ENCODE measurements around the gene FEZ2.
"Not testable (repeated sequence)": the region's sequence is repeated elsewhere in the genome, so short reads cannot be mapped to it uniquely, and the experiment has no call there.

FEZ2 gene, protein sequence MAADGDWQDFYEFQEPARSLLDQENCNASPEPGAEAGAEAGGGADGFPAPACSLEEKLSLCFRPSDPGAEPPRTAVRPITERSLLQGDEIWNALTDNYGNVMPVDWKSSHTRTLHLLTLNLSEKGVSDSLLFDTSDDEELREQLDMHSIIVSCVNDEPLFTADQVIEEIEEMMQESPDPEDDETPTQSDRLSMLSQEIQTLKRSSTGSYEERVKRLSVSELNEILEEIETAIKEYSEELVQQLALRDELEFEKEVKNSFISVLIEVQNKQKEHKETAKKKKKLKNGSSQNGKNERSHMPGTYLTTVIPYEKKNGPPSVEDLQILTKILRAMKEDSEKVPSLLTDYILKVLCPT

DNA sequence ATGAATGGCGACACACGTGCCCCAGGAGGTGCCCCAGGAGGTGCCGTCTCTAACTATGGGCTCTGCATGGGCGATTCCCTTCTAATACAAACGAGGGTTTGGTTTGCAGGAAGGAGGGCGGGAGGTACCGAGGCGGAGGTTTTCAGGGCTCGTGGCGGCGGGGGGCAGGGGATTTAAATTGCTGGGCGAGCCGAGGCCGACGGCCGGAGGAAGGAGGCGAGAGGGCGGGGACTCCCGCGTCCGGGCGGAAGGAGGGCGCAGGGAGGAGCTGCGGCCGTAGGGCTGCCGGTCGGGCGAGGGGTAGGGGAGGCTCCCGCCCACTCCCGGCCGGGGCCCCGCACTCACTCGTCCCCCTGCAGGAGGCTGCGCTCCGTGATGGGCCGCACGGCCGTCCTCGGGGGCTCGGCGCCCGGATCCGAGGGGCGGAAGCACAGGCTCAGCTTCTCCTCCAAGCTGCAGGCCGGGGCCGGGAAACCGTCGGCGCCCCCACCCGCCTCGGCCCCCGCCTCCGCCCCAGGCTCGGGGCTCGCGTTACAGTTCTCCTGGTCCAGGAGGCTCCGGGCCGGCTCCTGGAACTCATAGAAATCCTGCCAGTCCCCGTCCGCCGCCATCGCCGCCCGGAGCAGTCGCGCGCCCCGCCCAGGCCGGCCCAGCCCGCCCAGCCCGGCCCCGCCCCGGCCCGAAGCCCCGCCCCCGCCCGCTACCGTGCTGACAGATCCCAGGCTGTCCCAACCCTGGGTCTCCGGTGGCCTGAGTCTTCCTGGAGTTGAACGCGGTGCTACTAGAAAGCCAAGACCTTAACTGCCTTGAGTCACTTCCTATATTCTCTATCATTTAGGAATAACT is at the start of gene FEZ2:
Gene FEZ2 (minus strand): TSS at position 637 of the 846 bp plus-strand sequence. CDS start 26 bp downstream, at position 611.
- in situ Hi-C loops (cut with MboI; ENCODE audit: low pct_unique_long_range_greater_than_20kb, low sequenced_read_pairs): no loop called here
- DNase-seq: peak; percentile 87

DNA sequence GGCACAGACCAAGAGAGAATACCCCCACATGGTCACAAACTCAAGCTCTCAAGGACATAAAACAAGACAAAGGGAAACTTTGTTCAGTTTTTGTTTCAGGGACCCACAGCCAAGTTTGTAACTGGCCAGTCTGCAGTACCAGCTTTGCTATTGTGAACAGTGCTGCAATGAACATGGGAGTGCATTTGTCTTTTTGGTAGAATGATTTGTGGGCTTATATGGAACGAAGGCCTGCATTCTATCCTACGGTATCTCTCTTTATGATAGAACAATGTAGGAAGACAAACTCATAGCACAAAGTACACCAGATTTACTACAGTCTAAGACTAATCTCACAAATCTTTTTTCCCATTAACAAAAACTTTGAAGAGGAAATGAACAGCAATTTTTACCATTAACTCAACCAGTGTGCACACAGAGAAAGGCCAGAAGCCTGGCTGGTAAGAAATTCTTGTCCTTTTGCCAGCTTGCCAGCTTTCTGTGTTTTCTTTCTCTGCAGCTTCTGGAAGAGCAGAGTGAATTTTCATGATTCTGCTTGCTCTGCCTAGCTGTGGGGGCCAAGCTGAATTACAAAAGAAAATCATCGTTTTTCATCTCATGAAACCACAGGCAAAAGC is 37.1 kb upstream of the FEZ2 start:
- DNase-seq: no peak
- in situ Hi-C loops (cut with MboI; ENCODE audit: low pct_unique_long_range_greater_than_20kb, low sequenced_read_pairs): no loop called here

DNA sequence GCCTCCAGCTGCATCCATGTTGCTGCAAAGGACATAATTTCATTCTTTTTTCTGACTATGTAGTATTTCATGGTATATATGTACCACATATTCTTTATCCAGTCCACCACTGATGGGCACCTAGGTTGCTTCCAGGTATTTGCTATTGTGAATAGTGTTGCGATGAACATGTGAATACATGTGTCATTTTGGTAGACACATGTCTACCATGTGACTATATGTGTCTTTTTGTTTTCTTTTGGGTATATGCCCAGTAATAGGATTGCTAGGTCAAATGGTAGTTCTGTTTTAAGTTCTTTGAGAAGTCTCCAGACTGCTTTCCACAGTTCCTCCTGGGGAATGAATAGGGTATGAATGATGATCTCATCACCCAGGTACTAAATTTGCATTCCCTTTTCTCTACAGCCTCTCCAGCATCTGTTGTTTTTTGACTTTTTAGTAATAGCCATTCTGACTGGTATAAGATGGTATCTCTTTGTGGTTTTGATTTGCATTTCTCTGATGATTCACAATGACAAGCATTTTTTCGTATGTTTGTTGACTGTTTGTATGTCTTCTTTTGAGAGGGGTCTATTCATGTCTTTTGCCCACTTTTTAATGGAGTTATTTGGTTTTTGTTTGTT is 35.6 kb upstream of the FEZ2 start:
- no peak for DNase-seq
- in situ Hi-C loops (cut with MboI; ENCODE audit: low pct_unique_long_range_greater_than_20kb, low sequenced_read_pairs): no loop called here

DNA sequence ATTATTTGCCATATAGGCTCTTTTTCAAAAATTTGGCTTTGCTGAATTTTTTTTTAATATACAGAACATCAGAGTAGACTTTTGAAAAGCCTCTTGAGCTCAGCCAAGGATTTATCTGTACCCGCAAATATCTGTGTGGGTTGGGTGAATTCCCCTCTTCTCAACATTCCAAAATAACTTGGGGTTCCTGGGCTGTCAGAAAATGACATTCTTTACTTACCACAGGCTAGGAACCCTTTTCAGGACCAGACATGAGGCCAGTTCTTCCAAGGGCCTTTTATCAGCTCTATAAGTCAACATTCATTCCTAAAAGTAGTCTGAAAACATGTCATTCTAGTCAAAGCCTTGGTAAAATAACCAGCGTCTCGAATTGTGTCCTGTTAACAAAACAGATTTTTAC is 28.8 kb upstream of the FEZ2 start:
- no peak for DNase-seq
- in situ Hi-C loops (cut with MboI; ENCODE audit: low pct_unique_long_range_greater_than_20kb, low sequenced_read_pairs): no loop called here

DNA sequence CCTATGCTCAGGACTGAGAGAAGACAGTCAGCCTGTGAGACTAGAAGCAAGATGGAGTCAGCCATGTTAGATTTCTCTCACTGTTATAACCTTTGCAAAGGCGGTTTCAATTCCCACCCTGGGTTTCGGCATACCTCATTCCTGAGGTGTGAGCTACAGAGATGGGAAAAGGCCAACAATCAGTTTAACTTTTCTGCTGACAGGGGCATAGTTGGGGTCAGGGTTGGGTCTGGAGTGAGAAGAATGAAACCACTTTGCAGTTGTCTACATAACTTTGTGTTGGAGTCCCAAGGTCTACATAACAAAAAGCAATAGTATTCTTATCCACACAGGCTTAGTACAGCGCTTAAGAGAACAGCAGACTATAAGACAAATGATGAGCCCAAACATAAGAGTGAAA is 28.1 kb upstream of the FEZ2 start:
- in situ Hi-C loops (cut with MboI; ENCODE audit: low pct_unique_long_range_greater_than_20kb, low sequenced_read_pairs): no loop called here
- no peak for DNase-seq

DNA sequence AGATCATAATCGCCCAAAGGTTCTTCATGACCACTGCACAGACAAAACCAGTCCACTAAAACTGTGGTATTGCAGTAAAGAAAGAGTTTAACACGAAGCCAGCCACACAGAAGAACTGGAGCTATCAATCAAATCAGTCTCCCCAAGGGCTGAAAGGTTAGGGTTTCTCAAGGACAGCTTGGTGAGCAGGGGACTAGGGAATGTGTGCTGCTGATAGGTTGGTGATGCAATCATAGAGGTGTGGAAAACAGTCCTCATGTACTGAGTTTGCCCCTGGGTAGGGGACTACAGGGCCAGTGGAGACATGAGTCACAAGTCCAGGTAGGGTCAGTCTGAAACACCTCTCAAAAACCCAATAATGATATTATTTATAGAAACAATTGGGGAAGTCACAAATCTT is 27.3 kb upstream of the FEZ2 start:
- no peak for DNase-seq
- in situ Hi-C loops (cut with MboI; ENCODE audit: low pct_unique_long_range_greater_than_20kb, low sequenced_read_pairs): no loop called here

DNA sequence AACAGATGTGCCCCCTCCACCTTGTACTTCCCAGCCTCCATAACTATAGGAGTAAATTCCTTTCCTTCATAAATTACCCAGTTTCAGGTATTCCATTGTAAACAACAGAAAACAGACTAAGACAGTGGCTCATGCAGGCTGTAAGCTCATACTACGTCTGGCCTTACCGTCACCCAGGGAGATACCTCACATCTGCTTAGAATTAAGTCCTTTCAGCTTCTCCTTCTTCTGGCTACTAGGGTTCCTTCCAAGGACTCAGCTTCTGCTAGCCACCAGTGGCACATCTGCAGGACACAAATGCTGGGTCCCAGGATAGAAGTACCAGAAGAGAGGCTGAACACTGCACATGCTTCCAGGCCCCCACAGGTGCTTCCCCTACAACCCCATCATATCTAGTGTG is 22.4 kb upstream of the FEZ2 start:
- in situ Hi-C loops (cut with MboI; ENCODE audit: low pct_unique_long_range_greater_than_20kb, low sequenced_read_pairs): no loop called here
- no peak for DNase-seq

DNA sequence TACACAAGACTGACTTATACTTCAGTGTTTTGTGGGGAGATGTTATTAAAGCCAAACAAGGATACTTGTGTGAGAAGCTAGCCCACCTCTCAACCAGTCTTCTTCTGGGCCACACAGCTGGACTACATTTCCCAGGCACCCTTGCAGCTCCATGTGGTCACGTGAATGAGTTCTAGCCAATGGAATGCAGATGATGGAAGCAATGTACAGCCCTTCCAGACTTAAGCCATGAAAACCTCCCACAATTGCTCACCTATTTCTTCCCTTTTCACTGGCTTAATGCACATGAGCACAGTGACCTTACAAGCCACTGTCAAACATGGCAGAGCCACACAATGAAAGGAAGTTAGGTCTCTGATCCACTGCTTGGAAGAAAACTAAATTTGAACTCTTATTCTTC is 20.4 kb upstream of the FEZ2 start:
- DNase-seq: peak; percentile 59
- in situ Hi-C loops (cut with MboI; ENCODE audit: low pct_unique_long_range_greater_than_20kb, low sequenced_read_pairs): no loop called here

DNA sequence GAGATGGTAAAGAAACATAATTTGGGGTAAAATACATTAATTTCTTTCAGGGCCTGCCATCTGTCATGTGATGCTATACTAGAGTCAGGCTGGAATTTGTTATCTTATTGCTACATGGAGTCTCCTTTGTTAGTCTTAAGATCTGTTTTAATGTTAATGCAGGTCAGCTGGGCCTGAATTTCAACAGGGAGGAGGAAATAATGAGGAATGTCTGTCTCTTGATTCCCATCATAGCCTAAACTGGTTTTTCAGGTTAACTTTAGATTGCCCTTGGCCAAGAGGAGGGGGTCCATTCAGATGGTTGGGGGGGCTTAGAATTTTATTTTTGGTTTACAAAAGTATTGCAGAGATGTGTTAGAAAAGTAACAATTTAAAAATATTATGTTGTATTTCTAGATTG is 19.0 kb upstream of the FEZ2 start:
- in situ Hi-C loops (cut with MboI; ENCODE audit: low pct_unique_long_range_greater_than_20kb, low sequenced_read_pairs): no loop called here
- no peak for DNase-seq

DNA sequence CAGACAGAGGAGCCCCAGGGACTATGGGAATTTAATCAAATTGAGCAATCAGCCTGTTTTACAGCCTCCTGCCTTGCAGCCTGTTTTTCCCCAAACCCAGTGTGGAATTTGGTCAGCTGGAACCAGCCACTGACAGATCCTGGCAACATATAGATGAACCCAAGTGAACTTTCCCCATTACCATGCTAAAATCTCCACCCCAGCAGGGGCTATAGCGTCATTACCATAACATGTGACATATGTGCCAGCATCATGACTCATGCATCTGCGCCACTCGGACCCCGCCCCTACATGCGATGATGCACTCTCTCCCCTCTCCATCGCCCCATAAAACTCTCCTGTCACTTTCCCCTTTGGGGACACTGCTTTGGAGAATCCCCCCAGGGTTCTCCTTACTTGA is 17.3 kb upstream of the FEZ2 start:
- no peak for DNase-seq
- in situ Hi-C loops (cut with MboI; ENCODE audit: low pct_unique_long_range_greater_than_20kb, low sequenced_read_pairs): no loop called here

DNA sequence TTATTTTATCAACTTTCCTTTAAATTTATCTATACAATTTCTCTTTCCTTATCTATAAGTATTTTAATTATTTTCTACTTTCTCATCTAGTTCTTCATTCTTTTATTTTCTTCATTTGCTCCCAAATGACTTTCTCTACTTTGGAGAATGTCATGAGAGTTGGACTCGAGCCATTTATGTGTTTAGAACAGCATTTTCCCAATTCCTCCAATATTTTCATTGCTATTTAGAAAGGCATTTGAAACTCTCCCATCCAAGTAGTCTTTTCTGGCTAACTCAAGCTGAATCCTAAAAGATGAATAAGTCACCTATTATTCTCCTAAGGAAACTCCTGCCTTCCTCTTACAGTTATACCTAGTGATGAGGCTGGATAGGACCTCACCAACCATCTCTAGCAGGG is 15.8 kb upstream of the FEZ2 start:
- in situ Hi-C loops (cut with MboI; ENCODE audit: low pct_unique_long_range_greater_than_20kb, low sequenced_read_pairs): no loop called here

DNA sequence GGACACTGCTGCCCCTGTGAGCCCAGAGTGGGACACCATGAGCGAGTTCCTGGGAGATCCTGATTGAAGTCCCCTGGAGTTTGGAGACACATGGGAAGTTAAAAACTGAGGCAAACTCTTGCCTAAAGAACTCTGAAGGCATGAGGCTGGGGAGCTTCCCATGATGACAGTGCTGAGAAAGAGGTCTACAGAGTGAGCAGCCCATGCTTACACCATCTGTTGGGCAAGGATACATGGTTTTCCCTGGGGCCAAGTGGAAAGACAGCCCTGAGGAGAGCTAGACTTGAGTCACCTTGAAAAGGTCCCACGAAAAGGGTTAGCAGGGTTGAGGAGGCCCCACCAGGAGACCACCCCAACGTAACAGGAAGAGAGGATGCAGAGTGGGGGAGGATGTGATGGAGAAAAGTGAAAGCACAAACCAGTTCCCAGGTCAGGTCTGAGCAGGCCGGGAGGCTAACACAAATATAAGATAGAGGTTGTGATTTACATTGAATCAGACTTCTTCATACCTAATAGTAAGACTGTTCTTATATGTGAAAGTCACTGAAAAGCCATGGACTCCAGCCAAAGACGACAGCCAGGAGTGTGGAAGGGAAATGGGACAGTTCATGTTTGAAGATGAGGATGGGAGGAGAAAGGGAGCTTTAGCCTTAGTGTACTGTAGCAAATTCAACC is 13.5 kb upstream of the FEZ2 start:
- in situ Hi-C loops (cut with MboI; ENCODE audit: low pct_unique_long_range_greater_than_20kb, low sequenced_read_pairs): no loop called here
- DNase-seq: no peak

More for the DNA sequence above, 15.8 kb upstream of the FEZ2 start:
- DNase-seq: no peak

DNA sequence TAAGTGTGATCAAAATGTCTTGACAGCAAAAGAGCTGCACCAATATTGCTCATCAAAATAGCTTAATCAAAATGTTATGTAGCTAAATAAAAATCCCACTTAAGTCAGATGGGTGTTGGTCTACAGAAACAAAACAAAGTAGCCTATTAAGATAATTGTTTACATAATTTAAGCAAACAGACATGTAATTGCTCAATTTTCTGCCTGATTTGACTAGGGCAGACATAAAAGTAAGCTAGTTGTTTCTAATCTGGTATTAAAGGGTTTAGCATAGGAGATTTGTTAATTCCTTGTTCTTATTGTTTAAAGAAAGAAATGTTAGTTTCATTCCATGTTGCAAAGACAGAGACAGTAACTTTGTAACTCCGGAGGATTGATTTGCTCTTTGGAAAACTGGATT is 11.5 kb upstream of the FEZ2 start:
- DNase-seq: no peak
- in situ Hi-C loops (cut with MboI; ENCODE audit: low pct_unique_long_range_greater_than_20kb, low sequenced_read_pairs): no loop called here

DNA sequence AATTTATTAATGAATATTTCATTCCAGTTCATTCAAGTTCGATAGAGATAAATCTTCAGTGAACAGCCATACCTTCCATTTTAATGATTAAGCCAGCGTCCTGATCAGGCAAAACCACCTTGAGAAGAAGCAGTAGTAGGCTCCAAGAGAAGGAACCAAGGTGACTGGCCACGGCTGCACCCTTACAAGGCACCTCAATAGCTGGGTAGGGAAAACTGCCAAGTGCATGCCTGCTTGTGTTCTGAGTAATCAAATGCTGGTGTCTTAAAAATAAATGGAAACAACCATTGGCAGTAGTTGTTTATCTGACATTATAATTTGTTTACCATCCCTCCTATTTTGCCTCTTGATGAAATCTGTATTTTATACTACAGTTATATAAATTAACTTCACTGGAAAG is 10.0 kb upstream of the FEZ2 start:
- no peak for DNase-seq
- in situ Hi-C loops (cut with MboI; ENCODE audit: low pct_unique_long_range_greater_than_20kb, low sequenced_read_pairs): no loop called here

DNA sequence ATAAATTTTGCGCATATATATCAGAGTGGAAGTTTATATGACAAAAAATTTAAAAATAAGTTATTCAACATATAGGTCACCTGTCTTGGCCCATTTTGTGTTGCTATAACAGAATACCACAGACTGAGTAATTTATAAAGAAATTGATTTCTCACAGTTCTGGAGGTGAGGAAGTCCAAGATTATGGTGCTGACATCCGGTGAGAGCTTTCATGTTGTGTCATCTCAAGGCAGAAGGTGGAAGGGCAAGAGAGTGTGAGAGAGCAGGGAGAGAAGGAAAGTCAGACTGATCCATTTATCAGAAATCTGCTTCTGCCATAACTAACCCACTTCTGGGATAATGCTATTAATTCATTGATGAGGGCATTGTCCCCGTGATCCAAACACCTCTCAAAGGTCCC is 9.0 kb upstream of the FEZ2 start:
- DNase-seq: no peak
- in situ Hi-C loops (cut with MboI; ENCODE audit: low pct_unique_long_range_greater_than_20kb, low sequenced_read_pairs): no loop called here

DNA sequence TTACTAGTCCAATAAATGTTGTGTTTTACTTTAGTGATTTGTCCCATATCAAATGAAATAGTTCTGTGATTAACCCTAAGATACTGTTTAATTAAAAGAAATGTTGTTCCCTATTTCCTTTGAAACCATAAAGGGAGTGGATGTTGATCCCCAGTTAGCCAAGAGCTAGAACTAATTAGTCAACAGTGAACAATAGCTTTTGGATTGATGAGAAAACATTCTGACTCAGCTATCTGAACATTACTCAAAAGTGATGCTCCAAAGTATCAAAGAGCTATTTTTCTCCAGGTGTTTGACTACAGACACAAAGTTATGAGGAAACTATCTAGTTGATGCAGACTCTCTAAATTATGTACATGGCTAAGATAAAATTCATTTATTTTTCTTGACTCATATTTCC is 7.3 kb upstream of the FEZ2 start:
- in situ Hi-C loops (cut with MboI; ENCODE audit: low pct_unique_long_range_greater_than_20kb, low sequenced_read_pairs): no loop called here

DNA sequence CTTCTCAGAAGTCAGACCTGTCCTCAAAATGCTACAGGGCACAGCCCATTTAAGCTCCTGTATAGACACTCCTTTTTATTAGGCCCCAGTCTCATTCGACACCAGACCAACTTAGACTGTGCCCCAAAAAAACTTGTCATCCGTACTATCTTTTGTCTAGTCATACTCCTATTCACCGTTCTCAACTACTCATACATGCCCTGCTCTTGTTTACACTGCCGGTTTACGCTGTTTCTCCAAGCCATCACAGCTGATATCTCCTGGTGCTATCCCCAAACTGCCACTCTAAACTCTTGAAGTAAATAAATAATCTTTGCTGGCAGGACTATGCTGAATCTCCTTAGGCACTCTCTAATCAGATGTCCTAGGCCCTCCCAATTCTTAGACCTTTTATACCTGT is 5.7 kb upstream of the FEZ2 start:
- in situ Hi-C loops (cut with MboI; ENCODE audit: low pct_unique_long_range_greater_than_20kb, low sequenced_read_pairs); DNase-seq: not testable (repeated sequence)

More for the DNA sequence above, 7.3 kb upstream of the FEZ2 start:
- DNase-seq: no peak

DNA sequence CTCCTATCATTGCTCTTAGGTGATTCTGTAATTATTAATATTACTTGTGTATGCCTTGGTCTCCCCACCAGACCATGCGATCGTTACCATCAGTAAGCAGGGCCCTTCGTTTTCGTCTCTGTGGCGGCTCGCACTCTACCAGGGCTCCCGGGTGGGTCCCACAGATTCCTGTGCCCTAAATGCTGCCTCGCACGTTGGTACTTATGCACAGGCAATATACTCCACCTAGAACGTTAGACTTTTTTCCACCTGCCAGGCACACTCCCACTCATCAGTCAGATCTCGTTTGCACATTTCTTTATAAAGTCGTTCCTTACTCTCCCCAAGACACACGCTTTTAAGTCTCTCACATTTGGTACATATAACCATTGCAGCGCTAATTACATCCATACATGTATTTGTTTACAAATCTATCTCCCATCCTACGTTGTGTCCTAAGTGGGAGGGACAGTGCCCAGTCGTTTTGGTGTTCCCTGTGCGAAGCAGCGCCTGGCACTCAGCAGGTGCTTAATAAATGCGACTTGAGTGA is 901 bp downstream of the FEZ2 start:
- in situ Hi-C loops (cut with MboI; ENCODE audit: low pct_unique_long_range_greater_than_20kb, low sequenced_read_pairs): no loop called here

DNA sequence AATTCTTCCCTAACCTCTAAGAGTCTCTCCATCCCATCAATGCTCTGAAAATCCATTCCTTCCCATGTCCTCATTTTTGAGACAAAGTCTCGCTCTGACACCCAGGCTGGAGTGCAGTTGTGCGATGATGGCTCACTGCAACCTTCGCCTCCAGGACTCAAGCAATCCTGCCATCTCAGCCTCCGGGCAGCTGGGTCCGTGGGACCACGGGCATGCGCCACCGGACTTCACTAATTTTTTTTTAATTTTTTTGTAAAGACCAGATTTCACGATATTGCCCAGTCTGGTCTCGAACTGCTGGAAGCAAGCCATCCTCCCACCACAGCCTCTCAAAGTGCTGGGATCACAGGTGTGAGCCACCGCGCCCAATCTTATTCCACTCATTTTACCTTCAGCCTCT is 1.6 kb downstream of the FEZ2 start:
- no peak for DNase-seq
- in situ Hi-C loops (cut with MboI; ENCODE audit: low pct_unique_long_range_greater_than_20kb, low sequenced_read_pairs): no loop called here

More for the DNA sequence above, 901 bp downstream of the FEZ2 start:
- no peak for DNase-seq
